ENCODE data around the gene TBCCD1. TPM values are rescaled to one million over a fixed set of nuclear protein-coding genes. Genes with fewer than 3 reads are reported as not detected.
"Not testable (repeated sequence)": the region's sequence is repeated elsewhere in the genome, so short reads cannot be mapped to it uniquely, and the experiment has no call there.

TBCCD1 gene
- total RNA-seq, 2 experiments from 2014 or later: 10.6 to 12.1 TPM

DNA sequence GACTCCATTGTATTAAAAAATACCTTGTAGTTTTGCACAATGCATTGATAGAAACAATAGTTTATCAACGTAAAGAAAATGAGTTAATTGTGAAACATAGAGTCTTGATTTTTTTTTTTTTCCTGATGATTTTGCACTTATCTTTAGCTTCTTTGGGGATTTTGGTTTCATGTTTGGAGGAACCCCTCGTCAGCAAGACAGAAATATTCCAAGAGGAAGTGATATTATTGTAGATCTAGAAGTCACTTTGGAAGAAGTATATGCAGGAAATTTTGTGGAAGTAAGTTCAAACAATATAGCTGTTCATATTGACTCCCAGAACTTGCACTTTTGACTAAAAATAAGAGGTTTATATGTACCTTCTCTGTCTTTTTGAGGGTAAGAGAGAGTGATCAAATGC, 10.4 kb upstream of the TBCCD1 start:
- H3K27me3 Mint-ChIP-seq: no peaks in the 10 kb centered on the region
- H3K27ac Mint-ChIP-seq: no peak overlapping the region
- ChIA-PET CTCF (interaction anchor here (1.2 to 1.4 kb wide), 3 partner anchors 10 to 39 kb away, joined by 3 to 7 read pairs (median 6); no protein-coding TSS in a partner anchor), POLR2A (no interaction called here)
- H3K4me3 Mint-ChIP-seq: no peak overlapping the region
- no peaks in the 10 kb centered on the region for H3K9me3 Mint-ChIP-seq
- no peak for DNase-seq
- peaks cover 41% of the 10 kb centered on the region for H3K36me3 Mint-ChIP-seq
- H3K4me1 Mint-ChIP-seq (ENCODE audit: low read depth): peaks cover 18% of the 10 kb centered on the region
- intact Hi-C loops (cut with micrococcal nuclease): no loop called here

GRCh38 chr3:186571644-186572013, 4.5 kb upstream of the TBCCD1 start:
- H3K4me1 Mint-ChIP-seq (ENCODE audit: low read depth): peaks cover 43% of the 10 kb centered on the region
- H3K27me3 Mint-ChIP-seq: no peaks in the 10 kb centered on the region
- intact Hi-C loops (cut with micrococcal nuclease): loop anchor here (2.0 to 5.0 kb wide), 2 partner anchors 45 to 984 kb away; partner anchors contain the start of gene SENP2
- ChIA-PET CTCF (interaction anchor here (0.7 to 9.2 kb wide), 3 partner anchors 31 to 588 kb away, joined by 3 to 85 read pairs (median 5); partner anchors contain the start of gene AHSG), POLR2A (interaction anchor here (1.1 to 3.8 kb wide), 7 partner anchors 12 to 640 kb away, joined by 3 to 49 read pairs (median 12); partner anchors contain the start of genes EIF4A2 and TRA2B)
- H3K9me3 Mint-ChIP-seq: no peaks in the 10 kb centered on the region
- DNase-seq: no peak
- peaks cover 29% of the 10 kb centered on the region for H3K36me3 Mint-ChIP-seq
- H3K27ac Mint-ChIP-seq: peak overlapping the region; percentile 91
- H3K4me3 Mint-ChIP-seq: peak overlapping the region; percentile 95

GRCh38 chr3:186570941-186571643, 4.0 kb upstream of the TBCCD1 start:
- Mint-ChIP-seq H3K4me1 (ENCODE audit: low read depth) (peaks cover 44% of the 10 kb centered on the region), H3K27me3 (no peaks in the 10 kb centered on the region), H3K9me3 (no peaks in the 10 kb centered on the region), H3K36me3 (peaks cover 29% of the 10 kb centered on the region), H3K27ac (peak overlapping the region; percentile 91), H3K4me3 (peak overlapping the region; percentile 95)
- ChIA-PET POLR2A (interaction anchor here (0.8 to 3.8 kb wide), 12 partner anchors 13 to 639 kb away, joined by 3 to 49 read pairs (median 8); partner anchors contain the start of genes EIF4A2, ETV5, RPL39L and TRA2B), CTCF (interaction anchor here (0.7 to 9.2 kb wide), 6 partner anchors 35 to 628 kb away, joined by 3 to 85 read pairs (median 4); partner anchors contain the start of gene AHSG)
- intact Hi-C loops (cut with micrococcal nuclease): loop anchor here (1.0 to 5.0 kb wide), 5 partner anchors 19 to 984 kb away; partner anchors contain the start of genes EIF4A2, SENP2 and TRA2B
- DNase-seq: no peak

DNA sequence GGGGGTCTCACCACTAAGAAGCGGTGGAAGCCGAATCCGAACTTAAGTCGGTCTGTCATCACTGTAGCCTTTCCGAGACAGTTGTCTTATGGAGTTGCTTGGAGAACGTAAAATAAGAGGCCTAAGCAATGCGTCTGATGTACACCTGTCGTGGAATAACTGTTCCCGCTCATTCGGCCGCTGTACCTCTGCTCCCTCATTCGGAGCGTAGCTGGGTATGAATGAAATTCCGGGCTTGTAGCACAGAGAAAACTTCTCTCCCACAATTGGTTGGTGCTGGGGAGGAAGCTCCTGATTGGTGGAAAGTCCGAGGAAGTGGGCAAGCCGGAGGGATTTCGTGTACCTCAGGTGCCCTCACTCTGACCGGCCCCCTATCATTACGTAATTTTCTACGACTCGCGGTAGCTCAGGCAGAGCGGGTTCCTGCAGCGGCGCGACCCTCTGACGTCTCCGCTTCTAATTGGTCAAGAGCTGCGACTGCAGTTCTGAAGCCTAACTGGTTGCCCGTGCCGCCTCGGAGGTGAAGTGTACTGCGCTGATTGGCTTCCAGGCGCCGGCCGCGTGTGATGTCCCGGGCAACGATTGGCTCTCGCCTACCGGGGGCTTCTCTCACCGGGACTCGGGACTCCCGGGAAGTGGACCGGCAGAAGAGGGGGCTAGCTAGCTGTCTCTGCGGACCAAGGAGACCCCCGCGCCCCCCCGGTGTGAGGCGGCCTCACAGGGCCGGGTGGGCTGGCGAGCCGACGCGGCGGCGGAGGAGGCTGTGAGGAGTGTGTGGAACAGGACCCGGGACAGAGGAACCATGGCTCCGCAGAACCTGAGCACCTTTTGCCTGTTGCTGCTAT, 3.2 kb upstream of the TBCCD1 start, which contains the start of gene DNAJB11:
Gene DNAJB11 (plus strand): TSS at position 625 of the 845 bp plus-strand sequence. CDS start 178 bp downstream, at position 803.
- intact Hi-C loops (cut with micrococcal nuclease): loop anchor here (1.0 to 5.0 kb wide), 5 partner anchors 20 to 983 kb away; partner anchors contain the start of genes EIF4A2, SENP2 and TRA2B
- DNase-seq: peak; percentile 100
- no peaks in the 10 kb centered on the region for H3K27me3 Mint-ChIP-seq
- H3K9me3 Mint-ChIP-seq: no peaks in the 10 kb centered on the region
- peak within 1 kb of the TSS; percentile 91 for H3K27ac Mint-ChIP-seq
- ChIA-PET CTCF (interaction anchor here (0.8 to 9.2 kb wide), 13 partner anchors 11 to 632 kb away, joined by 3 to 85 read pairs (median 4); partner anchors contain the start of genes AHSG and TRA2B), POLR2A (interaction anchor here (0.6 to 3.8 kb wide), 23 partner anchors 10 to 643 kb away, joined by 3 to 49 read pairs (median 5); partner anchors contain the start of genes EIF4A2, ETV5, RPL39L and TRA2B)
- peak within 1 kb of the TSS; percentile 95 for H3K4me3 Mint-ChIP-seq
- H3K4me1 Mint-ChIP-seq (ENCODE audit: low read depth): peaks cover 49% of the 10 kb centered on the region
- H3K36me3 Mint-ChIP-seq: peaks cover 24% of the 10 kb centered on the region

DNA sequence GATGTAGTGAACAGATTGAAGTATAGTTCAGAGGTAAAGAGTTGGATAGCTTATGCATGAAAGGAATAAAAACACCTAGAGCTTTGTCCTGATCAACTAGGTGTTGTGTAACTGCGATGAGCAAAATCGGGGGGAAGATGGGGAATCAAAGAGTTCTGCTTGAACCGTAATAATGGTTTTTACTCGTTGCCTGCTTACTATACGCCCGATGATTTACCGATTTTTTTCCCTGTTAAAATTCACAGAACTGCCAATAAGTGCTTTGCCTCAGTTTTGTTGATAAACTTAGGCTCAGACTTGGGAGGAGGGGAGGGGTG, 2.6 kb upstream of the TBCCD1 start:
- no peaks in the 10 kb centered on the region for H3K9me3 Mint-ChIP-seq
- CTCF ChIA-PET: interaction anchor here (0.8 to 9.2 kb wide), 13 partner anchors 11 to 632 kb away, joined by 3 to 85 read pairs (median 3); partner anchors contain the start of genes AHSG and TRA2B
- POLR2A ChIA-PET: interaction anchor here (0.8 to 3.8 kb wide), 16 partner anchors 11 to 632 kb away, joined by 3 to 49 read pairs (median 6); partner anchors contain the start of genes EIF4A2, ETV5 and TRA2B
- peaks cover 50% of the 10 kb centered on the region for H3K4me1 Mint-ChIP-seq (ENCODE audit: low read depth)
- intact Hi-C loops (cut with micrococcal nuclease): loop anchor here (1.0 to 5.0 kb wide), 6 partner anchors 21 to 982 kb away; partner anchors contain the start of genes EIF4A2, SENP2 and TRA2B
- peak overlapping the region; percentile 91 for H3K27ac Mint-ChIP-seq
- DNase-seq: no peak
- H3K27me3 Mint-ChIP-seq: no peaks in the 10 kb centered on the region
- peaks cover 22% of the 10 kb centered on the region for H3K36me3 Mint-ChIP-seq
- H3K4me3 Mint-ChIP-seq: peak overlapping the region; percentile 95

- ChIA-PET CTCF (interaction anchor here (0.8 to 9.2 kb wide), 7 partner anchors 18 to 631 kb away, joined by 3 to 85 read pairs (median 3); partner anchors contain the start of genes AHSG and TRA2B), POLR2A (interaction anchor here (0.6 to 3.8 kb wide), 12 partner anchors 9 to 632 kb away, joined by 3 to 49 read pairs (median 4); partner anchors contain the start of genes EIF4A2 and TRA2B)
- intact Hi-C loops (cut with micrococcal nuclease): loop anchor here (5.0 kb wide), 1 partner anchor 458 kb away; no protein-coding TSS in a partner anchor
- H3K9me3 Mint-ChIP-seq, DNase-seq, H3K27me3 Mint-ChIP-seq: not testable (repeated sequence)
- Mint-ChIP-seq H3K4me1 (ENCODE audit: low read depth) (peaks cover 50% of the 10 kb centered on the region), H3K36me3 (peaks cover 19% of the 10 kb centered on the region), H3K27ac (peak overlapping the region; percentile 91), H3K4me3 (peak overlapping the region; percentile 95)
Measured at GRCh38 chr3:186569361-186569760, 2.2 kb upstream of the TBCCD1 start.

- H3K27me3 Mint-ChIP-seq: no peaks in the 10 kb centered on the region
- H3K27ac Mint-ChIP-seq: peak overlapping the region; percentile 86
- peaks cover 16% of the 10 kb centered on the region for H3K36me3 Mint-ChIP-seq
- POLR2A ChIA-PET: interaction anchor here (1.0 to 2.6 kb wide), 4 partner anchors 30 to 629 kb away, joined by 3 to 11 read pairs (median 6); partner anchors contain the start of genes EIF4A2 and TRA2B
- intact Hi-C loops (cut with micrococcal nuclease): loop anchor here (1.0 to 5.0 kb wide), 3 partner anchors 48 to 461 kb away; partner anchors contain the start of gene RFC4
- peaks cover 59% of the 10 kb centered on the region for H3K4me1 Mint-ChIP-seq (ENCODE audit: low read depth)
- DNase-seq: no peak
- CTCF ChIA-PET: interaction anchor here (1.3 to 9.2 kb wide), 5 partner anchors 26 to 623 kb away, joined by 3 to 85 read pairs (median 6); partner anchors contain the start of gene AHSG
- no peaks in the 10 kb centered on the region for H3K9me3 Mint-ChIP-seq
- peak overlapping the region; percentile 89 for H3K4me3 Mint-ChIP-seq
Measured at GRCh38 chr3:186566772-186567071, 417 bp downstream of the TBCCD1 start.

DNA sequence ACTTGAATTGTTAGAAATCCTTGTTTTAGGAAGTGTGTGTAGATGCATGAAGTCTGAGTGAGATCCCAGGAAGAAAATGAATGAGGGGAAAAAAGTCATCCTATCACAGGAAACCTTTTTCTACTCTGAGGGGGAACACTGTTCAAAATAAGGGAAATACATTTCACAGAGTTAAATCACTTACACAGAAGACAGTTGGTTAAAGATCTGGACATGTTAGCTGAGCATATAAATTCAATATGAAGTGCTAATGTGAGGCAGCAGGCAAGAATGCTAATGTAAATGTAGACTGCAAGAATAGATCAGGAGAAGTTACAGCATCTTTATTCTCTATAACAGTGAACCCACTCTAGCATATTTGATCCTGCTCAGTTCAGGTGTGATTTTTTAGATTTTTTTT, 2.6 kb downstream of the TBCCD1 start:
- intact Hi-C loops (cut with micrococcal nuclease): no loop called here
- H3K36me3 Mint-ChIP-seq: peaks cover 24% of the 10 kb centered on the region
- H3K4me1 Mint-ChIP-seq (ENCODE audit: low read depth): peaks cover 62% of the 10 kb centered on the region
- H3K27ac Mint-ChIP-seq: no peak overlapping the region
- H3K9me3 Mint-ChIP-seq: no peaks in the 10 kb centered on the region
- ChIA-PET CTCF (interaction anchor here (0.6 to 4.8 kb wide), 2 partner anchors 24 to 621 kb away, joined by 4 to 14 read pairs; no protein-coding TSS in a partner anchor), POLR2A (no interaction called here)
- no peak overlapping the region for H3K4me3 Mint-ChIP-seq
- no peaks in the 10 kb centered on the region for H3K27me3 Mint-ChIP-seq
- no peak for DNase-seq

GRCh38 chr3:186552408-186553031, 14.6 kb downstream of the TBCCD1 start:
- Mint-ChIP-seq H3K4me3 (no peak overlapping the region), H3K27ac (no peak overlapping the region), H3K36me3 (peaks cover 32% of the 10 kb centered on the region), H3K27me3 (no peaks in the 10 kb centered on the region), H3K4me1 (ENCODE audit: low read depth) (peaks cover 3% of the 10 kb centered on the region), H3K9me3 (no peaks in the 10 kb centered on the region)
- ChIA-PET CTCF (interaction anchor here (1.4 to 1.5 kb wide), 2 partner anchors 12 to 269 kb away, joined by 3 to 7 read pairs; no protein-coding TSS in a partner anchor), POLR2A (no interaction called here)
- intact Hi-C loops (cut with micrococcal nuclease): no loop called here
- DNase-seq: no peak

DNA sequence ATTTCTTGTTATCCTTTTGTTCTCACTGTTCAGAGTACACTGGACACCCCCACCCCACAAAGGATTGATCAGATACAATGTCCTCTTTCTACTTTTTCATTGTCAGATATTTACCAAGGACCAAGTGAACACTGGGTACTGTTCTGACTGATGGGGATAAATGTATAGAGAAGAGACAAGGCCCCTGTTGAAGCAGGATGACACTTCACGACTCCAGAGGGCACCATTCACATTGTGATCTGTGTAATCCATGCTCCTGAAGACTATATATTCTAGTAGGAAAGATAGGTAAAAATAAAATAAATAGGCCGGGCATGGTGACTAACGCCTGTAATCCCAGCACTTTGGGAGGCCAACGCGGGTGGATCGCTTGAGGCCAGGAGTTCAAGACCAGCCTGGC, 15.8 kb downstream of the TBCCD1 start:
- ChIA-PET CTCF (interaction anchor here (1.4 to 1.5 kb wide), 2 partner anchors 11 to 270 kb away, joined by 3 to 7 read pairs; no protein-coding TSS in a partner anchor), POLR2A (no interaction called here)
- intact Hi-C loops (cut with micrococcal nuclease): no loop called here
- no peak overlapping the region for H3K4me3 Mint-ChIP-seq
- no peak for DNase-seq
- H3K36me3 Mint-ChIP-seq: peaks cover 28% of the 10 kb centered on the region
- no peaks in the 10 kb centered on the region for H3K4me1 Mint-ChIP-seq (ENCODE audit: low read depth)
- no peak overlapping the region for H3K27ac Mint-ChIP-seq
- no peaks in the 10 kb centered on the region for H3K27me3 Mint-ChIP-seq
- H3K9me3 Mint-ChIP-seq: no peaks in the 10 kb centered on the region
